NCI-H2196 treated with DMSO at 0.1 percent for 48 hours (cell line): Measurements from ENCODE around the gene GRK6.

ENCODE experiments used
- DNase-seq: peaks from one replicate; lab custom pipeline; 2025; ENCODE audit not compliant: unreplicated experiment; lab: John Stamatoyannopoulos, UW

GRK6 gene

DNA sequence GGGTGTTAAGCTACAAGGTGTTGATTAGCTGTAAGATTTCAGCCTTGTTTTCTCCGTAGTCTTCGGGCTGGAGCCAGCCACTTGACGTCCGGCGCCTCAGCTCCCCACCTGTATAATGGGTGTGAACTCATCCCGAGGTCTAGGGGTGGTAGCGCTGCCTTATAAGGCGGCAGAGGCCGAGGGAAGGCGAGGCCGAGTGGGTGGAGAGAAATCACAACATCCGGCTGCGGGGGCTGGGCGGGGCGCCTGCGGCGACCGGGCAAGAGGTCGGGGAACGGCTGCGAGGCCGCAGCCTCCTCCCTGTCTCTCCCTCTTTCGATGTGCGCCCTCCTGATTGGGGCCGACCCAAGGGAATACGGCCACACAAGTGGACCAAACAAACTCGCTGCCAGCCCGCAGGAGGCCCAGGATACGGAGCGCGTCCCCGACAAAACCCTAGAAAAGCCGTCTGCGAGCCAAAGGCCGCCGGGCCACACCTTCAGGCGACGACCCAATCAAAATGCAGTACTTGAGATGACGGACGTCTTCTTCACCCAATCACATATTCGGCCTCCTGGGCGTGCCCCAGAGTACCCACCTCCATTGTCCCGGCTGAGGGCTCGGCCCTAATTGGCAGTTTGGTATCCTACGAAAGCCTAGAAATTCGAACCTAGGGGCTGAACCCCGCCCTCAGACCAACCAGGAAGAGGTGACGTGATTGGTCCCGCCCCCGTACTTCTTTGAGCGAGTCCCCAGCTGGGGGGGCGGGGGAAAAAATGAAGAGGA lies 493 bp upstream of the GRK6 start:
- DNase-seq = peak; percentile 99

DNA sequence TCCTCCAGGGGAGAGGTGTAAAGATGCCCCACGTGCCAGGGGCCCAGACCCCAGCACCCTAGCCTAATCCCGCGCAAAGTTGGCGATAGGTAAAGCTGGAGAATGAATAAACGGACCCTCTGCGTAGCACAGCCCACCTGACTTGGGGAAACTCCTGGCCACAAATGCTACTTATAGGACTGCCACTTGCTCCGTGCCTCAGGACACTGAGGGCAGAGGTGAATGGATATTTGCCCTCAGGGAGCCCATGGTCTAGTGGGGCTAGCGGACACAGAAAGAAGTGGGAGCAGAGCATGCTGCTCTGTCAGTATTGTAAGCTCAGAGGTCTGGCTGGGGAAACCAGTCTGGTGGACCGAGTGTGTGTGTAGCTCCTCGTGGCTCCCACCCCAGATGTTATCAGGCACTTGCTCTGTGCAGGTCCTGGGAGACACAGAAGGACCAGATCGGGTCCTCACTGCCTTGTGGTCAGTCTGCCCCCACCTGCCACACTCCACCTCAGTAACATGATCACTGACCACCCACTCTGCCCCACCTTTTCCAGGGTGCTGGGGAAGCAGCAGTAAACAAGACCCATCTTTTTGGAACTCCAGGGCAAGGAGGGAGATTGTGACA lies 841 bp downstream of the GRK6 start:
- no peak for DNase-seq

DNA sequence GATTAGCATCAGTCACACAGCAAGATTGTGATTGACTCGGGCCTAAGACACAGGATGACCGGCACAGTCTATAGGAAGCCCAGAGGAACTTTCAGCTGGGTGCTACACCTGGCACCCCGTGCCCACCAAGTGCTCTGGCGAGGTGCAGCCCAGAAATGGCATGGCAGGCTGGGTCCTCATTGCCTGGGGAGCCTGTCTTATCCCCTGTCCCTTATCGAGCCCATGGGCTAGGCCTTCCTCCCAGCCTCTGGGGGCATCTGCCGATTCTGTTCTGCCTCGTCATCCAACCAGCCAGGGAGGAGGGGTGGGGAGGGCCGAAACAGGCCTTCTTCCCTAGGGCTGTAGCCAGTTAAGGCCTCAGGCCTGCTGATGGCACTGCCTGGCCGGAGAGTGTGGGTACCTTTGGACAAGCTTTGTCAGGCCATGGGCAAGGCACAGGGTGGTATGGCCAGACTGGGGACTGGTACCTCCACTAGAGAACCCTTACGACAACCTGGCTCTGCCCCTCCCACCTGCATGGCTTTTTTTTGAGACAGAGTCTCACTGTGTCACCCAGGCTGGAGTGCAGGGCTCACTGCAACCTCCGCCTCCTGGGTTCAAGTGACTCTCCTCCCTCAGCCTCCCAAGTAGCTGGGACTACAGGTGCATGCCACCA lies 1.6 kb downstream of the GRK6 start:
- no peak for DNase-seq

DNA sequence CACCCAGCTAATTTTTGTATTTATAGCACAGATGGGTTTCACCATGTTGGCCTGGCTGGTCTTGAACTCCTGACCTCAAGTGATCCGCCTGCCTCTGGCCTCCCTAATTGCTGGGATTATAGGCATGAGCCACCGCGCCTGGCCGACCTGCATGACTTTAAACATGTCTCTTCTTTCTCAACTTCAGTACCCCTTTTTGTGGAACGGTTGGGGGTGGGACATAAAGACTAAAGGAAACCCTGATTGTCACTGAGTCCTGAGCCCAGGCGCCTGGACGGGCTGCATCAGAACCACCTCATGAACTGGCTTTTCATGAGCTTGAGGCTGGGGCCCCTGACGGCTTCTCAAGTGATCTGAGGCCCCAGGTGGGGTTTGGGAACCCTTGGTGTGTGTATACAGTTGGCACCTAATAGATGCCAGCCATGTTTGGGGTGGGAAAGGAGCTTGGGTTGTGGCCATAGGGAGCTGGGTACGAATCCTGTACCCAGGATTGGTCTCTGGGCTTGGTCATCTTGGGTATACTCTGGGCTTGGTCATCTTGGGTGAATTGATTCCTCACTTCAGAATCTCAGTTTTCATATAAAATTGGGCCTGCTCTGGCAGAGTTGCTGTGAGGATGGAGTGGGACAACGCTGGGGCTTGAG lies 2.2 kb downstream of the GRK6 start:
- DNase-seq = no peak

DNA sequence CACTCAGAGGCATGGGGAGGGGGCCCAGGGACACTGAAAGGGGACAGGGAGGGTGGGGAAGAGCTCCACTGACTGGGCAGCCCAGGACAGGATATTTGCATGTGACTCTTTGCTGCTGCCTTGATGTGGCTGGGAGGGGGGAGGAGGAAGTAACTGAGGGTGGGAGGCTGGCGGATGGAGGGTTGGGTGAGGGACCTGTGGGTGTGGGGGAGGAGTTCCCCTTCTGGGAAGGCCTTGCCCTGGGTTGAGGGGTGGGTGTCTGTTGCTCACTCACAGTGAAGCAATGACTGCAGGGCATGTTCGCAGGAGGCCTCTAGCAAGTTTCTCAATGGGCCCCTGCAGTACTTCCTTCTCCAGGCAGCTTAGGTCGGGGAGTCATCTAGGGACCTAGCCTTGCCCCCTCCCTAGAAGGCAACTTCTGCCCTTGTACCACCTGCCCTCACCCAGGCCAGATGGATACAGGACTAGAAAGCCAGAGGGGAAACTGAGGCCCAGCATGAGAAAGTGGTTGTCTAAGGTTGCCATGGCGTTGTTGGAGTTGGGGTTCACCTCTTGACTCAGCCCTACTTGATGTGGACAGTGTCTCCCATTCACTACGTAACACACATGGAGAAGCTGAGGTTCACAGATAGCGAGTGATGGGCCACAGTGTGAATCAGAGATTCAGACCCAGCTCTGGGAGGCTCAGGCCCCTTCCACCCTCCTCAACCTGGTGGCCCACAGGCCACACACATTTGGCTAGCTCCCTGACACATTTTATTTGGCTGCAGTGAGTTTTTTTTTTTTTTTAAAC lies 3.0 kb downstream of the GRK6 start:
- DNase-seq = no peak

DNA sequence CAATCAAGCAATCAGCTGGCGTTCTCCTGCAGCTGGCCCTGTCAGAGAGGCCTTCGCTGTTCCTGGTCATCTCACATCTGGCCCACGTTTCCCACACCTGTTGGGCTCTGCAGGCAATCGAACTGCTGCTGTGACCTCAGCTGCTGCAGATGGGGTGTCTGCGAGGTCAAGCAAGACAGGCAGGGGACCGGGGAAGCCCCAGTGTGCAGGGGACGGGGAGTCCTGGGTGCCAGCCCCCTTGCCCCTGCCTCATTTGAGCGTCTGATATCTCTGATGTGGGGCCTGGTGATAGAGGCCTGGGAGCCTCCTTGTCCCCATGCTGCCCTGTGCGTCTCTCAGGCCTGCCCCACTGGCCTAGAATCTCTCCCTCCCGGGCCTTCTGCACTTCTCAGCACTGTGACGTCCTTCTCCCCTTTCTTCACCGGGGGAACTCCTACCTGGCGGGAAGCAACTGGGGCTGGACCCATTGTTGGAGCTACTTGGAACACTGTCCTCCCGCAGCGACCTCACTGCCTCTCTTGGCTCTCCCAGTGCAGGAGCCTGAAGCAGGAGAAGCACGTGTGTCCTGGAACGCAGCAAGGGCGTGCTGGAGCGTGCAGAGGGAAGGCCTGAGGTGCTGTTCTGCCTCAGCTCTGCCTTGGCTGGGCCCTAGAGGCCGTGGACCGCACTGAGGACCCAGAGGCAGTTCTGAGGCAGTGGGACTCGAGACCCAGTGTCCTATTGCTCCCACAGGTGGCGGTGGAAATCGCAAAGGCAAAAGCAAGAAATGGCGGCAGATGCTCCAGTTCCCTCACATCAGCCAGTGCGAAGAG lies 3.9 kb downstream of the GRK6 start:
- no peak for DNase-seq

DNA sequence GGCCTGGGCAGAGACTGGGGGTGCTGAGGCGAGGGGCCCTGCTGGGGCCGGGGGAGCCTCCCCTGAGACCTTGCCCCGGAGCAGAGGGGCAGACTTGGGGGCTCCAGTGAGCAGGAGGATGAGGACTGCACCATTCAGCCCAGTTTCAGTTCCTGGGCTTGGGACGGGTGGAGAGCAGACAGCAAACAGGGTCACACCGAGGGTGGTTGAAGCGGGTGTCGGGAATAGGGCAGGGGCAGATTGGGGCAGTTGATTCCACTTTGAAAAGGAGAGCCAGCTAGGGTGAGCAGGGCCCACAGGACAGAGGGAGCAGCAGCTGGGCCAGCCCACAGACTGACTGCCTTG lies 4.5 kb downstream of the GRK6 start:
- no peak for DNase-seq

DNA sequence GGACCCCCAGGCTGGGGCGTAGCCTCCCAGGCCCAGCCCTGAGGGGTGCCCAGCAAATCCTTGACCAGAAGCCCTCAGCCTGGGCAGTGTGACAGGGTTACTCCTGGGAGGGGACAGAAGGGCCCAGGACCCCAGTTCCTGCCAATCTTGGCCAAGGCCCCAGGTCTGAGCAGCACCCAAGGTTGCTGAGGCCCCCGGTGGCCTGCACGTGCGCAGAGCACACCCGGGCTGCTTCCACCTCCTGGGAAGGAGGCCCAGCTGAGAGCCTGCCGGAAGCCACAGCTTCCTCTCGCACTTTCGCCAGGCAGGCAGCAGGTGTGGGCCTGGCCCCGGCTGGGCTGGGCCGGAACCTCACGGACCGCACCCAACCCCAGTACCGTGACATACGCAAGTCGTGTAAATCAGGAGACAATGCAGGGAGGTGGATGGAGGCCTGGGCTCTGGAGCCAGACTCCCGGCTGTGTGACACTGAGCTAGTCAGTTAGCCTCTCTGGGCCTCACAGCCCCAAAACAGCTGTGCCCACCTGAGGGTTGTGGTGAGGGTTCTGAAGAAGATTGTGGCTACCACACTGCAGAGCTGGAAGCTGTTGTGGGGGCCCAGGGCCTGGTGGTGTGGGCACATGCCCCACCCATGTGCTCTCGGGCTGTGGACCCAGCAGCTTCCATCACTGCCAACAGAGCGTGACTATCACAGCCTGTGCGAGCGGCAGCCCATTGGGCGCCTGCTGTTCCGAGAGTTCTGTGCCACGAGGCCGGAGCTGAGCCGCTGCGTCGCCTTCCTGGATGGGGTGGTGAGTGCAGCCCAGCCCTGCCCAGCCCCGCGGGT lies 5.1 kb downstream of the GRK6 start:
- DNase-seq = no peak

DNA sequence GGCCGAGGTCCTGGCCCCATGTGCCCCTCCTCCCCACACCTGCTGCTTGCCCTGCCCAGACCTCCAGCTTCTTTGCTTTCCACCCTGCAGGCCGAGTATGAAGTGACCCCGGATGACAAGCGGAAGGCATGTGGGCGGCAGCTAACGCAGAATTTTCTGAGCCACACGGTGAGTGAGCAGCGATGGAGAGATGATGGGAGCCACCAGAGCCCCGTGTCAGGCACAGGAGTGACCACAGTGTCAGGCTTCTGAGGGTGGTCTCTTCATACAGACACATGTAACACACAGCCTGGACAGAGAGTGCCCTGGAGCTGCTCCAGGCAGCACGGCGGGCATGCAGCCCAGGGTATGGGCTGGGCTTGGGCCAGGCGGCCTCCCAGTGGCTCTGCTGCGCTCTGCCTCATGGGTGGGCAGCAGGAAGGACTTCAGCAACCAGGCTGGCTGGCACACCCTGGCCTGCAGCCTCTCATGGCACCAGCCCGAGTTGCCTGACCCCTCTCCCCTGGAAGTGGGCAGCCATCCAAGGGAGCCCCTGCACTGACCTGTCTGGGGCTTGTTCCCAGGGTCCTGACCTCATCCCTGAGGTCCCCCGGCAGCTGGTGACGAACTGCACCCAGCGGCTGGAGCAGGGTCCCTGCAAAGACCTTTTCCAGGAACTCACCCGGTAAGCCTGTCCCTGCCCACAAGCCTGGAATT lies 5.8 kb downstream of the GRK6 start:
- DNase-seq = no peak

DNA sequence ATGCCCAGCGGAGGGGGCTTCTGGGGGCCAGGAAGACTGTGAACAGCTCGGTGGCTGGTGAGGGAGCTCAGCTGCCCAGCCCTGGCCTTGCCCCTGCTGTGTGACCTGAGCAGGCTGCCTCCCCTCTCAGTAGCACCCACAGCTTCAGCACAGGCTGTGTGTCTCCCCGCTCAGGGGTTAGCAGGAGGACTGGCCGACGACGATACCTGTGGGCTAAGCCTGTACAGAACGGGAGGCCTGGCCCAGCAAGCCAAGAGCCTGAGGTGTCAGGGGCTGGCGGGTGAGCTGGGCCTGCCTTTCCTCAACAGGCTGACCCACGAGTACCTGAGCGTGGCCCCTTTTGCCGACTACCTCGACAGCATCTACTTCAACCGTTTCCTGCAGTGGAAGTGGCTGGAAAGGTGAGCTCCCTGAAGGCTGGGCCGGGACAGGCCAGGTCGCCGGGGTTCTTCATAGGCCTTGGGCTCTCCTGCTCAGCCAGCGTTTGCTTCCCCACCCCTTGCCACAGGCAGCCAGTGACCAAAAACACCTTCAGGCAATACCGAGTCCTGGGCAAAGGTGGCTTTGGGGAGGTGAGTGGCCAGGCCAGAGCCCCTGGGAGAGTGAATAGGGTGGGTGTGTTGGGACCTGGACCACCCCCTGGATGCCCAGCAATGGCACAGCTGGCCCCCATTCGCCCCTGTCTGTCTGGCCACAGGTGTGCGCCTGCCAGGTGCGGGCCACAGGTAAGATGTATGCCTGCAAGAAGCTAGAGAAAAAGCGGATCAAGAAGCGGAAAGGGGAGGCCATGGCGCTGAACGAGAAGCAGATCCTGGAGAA lies 6.6 kb downstream of the GRK6 start:
- DNase-seq = no peak

DNA sequence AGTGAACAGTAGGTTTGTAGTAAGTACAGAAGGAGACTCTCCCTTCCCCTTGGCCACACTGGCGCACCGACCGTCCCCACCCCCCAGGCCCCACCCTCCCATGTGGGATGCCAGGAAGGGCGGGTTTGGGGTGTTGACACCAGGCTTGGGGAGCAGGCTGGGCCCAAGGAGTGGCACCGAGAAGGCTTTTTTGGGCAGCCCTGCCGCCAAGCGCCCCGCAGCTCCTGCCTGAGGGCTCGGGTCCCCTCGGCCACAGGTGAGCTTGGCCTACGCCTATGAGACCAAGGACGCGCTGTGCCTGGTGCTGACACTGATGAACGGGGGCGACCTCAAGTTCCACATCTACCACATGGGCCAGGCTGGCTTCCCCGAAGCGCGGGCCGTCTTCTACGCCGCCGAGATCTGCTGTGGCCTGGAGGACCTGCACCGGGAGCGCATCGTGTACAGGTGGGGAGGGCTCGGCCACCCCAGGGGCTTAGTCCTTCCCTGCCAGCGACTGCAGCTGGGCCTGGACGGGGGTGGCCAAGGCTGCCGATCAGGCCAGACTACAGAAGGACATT lies 7.3 kb downstream of the GRK6 start:
- DNase-seq = no peak

DNA sequence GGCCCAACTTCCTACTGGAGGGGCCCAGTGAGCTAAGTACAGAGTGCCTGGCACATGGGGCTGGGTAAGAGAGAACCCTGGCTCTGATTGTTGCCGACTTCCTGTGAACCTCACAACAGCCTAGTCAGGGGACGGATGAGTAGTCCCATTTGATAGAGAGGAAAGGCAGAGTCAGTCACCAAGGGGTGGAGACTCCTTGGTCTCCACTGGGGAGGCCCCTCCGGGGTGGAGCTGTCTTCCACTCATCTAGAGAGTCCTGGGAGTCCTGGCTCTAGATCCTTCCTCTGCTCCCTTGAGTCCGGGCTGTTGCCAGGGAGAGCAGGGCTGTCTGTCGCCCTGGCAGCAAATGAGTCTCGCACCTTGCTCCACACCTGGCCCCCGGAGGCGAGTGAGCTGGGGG lies 8.0 kb downstream of the GRK6 start:
- no peak for DNase-seq

DNA sequence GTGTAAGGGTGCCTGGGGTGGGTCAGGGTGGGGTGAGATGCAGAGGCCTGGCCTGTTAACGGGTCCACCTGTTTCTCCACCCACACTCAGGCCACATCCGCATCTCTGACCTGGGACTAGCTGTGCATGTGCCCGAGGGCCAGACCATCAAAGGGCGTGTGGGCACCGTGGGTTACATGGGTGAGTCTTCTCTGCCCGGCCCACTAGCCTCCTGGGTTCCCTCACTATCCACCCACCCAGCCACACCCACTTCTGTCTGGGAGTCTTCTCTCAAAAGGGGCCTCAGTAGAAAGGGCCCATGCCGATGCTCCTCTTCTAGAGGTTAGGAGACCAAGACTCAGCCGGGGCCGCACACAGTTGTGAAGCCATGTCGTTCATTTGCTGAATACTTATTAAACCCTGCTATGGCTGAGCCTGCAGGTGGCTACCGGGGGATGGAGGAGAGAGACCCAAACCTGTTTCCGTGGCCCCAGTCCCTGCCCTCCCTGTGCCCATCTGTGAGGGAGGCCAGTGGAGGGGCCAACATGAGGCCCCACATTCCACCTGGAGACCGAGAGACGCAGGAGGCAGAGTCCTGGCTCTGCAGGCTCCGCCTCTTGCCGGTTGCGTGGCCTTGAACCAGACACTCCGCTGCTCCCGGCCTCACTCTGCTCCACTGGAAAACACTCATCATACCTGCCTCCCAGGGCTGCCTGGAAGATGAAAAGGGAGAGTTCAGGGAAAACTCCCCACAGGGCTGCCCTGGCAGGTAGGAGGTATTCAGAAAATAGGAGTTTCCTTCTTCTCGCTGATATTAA lies 8.7 kb downstream of the GRK6 start:
- DNase-seq = no peak

DNA sequence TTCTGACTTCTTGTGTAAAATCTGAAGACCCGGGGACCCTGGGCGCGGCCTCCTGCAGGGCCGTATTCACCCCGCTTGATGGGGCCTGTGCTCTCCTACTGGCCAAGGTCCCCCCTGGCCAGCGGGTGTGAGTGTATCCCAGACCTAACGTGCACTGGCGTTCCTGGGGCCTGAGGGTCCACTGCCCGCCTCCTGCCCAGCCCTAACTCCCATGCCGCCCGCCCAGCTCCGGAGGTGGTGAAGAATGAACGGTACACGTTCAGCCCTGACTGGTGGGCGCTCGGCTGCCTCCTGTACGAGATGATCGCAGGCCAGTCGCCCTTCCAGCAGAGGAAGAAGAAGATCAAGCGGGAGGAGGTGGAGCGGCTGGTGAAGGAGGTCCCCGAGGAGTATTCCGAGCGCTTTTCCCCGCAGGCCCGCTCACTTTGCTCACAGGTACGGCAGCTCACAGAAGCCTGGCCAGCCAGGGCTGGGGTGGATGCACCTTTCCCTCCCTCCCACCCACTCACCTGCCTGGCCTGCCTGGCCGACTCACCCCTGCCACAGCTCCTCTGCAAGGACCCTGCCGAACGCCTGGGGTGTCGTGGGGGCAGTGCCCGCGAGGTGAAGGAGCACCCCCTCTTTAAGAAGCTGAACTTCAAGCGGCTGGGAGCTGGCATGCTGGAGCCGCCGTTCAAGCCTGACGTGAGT lies 9.5 kb downstream of the GRK6 start:
- no peak for DNase-seq

DNA sequence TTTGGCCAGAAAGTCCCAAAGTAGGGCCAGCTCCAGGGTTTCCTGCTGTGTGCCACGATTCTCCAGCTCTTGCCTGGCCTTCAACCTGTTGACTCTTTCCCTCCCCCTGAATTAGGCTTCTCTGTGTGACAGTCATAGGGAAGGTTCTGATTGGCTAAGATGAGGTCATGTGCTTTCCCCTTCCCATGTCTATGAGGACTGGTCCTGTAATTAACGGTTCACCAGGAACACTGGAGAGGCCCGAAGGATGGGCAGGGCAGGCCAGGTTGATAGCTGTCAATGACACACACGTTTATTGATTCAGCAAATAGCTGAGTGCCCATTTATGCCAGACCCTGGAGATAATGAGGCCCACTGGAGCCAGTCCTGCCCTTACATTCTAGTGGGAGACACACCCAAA lies 11.1 kb downstream of the GRK6 start:
- no peak for DNase-seq

DNA sequence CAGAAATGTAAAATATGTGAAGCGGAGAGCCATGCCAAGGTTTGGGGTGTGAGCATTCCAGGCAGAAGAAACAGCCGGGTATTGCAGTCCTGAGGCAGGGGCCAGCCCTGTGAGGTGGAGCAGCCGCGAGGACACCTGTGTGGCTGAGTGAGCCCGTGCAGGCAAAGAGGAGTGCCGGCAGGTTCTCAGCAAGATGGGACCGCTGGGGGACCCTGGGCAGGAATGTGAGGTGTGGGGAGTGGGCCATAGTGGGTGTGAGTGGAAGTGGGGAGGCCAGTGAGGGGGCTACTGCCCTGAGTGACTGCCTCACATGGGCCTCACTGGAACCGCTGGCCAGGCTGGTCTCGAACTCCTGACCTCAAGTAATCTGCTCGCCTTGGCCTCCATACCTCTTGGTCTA lies 12.0 kb downstream of the GRK6 start:
- no peak for DNase-seq
